HuH-7 (cell line): ENCODE data around the gene PSMA6.
"Not testable (repeated sequence)": the region's sequence is repeated elsewhere in the genome, so short reads cannot be mapped to it uniquely, and the experiment has no call there.

Experiments
- DNase-seq: peaks from one replicate; pipeline ENCODE4 v3.0.0; 2011; ENCODE audit warnings: low spot score

PSMA6 gene

GRCh38 chr14:35344107-35344807 lies 52.1 kb downstream of the PSMA6 start:
- no peak for DNase-seq

DNA sequence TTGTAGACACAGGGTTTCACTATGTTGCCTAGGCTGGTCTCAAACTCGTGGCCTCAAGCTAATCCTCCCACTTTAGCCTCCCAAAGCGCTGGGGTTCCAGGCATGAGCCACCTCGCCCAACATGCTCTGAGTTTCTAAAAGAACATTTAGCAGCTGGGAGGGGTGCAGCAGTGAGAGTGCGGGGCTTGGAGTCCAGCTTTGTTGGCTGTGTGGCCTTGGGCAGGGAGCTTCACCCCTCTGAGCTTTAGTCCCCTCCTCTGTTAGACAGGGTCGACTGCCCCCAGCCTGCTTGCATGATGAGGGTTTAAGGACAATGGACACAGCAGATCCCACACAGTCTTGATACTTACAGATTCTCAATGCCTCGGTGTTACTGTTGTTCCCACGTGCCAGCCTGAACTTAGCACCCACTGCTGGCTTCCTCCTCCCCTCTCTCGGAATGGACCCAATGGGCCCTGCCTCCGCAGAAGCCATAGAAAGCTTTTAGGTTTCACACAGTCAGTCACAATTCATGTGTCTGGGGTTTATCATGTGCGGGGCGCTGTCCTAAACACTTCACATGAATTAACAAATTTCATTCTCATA lies 54.6 kb downstream of the PSMA6 start:
- no peak for DNase-seq

DNA sequence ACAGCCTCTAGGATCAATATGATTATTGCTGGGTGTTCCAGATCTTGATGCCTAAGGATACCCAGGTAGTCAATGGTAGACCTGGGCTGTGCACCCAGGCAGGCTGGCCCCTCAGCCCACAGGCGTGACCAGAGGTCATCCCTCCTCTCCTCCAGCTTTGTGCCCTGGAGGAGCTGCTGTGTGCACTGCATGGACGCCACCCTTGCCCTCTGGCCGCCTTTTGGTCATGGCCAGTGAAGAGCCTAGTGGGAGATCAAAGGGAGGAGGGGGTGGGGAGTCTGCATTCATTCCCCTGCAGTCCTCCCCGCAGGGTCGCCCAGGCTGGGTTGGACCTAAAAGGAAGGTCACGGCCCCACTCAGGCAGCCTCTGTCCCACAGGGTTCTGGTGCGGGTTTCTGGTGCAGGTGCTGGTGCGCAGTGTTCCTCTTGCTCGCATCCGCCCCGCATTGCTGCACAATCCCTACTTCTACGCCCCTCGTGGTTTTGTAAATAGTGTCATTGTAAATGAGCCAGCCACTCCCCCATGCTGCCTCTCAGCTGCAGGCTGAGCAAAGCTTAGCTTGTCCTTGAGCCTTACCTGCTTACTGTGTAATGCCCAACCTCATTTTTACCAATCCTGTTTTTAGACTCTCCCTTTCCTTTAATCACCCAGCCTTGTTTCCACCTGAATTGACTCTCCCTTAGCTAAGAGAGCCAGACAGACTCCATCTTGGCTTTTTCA lies 55.3 kb downstream of the PSMA6 start:
- peak; percentile 45 for DNase-seq

DNA sequence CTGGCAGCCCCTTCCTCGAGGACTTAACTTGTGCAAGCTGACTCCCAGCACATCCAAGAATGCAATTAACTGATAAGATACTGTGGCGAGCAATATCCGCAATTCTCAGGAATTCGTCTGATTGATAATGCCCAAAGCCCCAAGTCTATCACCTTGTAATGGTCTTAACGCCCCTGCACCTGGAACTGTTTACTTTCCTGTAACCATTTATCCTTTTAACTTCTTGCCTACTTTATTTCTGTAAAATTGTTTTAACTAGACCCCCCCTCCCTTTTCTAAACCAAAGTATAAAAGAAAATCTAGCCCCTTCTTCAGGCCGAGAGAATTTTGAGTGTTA lies 55.8 kb downstream of the PSMA6 start:
- not testable (repeated sequence) for DNase-seq

DNA sequence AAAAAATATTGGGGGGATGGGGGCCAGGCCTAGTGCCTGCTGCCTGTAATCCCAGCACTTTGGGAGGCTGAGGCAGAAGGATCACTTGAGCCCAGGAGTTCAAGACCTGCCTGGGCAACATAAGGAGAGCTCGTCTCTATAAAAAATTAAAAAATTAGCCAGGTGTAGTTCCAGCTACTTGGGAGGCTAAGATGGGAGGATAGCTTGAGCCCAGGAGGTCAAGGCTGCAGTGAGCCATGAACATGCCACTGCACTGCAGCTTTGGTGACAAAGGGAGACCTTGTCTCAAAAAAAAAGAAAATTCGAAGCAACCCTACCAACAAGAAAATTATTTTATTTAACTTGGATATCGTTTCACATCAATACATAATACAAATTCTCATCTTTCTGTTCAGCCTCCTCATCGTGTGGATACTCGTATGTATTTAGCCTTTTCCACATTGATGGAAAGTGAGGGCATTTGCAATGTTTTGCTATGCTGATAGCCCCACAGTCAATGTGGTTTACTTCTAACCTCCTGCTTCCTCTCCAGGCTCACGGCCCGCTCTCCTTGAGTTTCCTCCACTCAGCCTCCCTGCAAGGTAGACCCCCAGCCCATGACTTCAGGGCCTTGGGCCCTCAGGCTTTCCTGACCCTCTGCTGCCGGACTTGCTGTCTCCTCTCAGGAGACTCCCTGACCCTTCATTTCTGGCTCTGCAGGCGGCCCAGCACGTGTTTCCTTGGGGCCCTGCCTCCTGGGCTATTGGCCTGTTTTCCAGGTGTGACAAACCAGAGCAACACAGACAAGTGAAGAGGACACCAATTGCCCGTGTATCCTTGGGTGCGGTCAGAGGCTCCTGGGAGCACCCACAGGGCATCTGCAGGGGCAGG lies 57.5 kb downstream of the PSMA6 start:
- no peak for DNase-seq

DNA sequence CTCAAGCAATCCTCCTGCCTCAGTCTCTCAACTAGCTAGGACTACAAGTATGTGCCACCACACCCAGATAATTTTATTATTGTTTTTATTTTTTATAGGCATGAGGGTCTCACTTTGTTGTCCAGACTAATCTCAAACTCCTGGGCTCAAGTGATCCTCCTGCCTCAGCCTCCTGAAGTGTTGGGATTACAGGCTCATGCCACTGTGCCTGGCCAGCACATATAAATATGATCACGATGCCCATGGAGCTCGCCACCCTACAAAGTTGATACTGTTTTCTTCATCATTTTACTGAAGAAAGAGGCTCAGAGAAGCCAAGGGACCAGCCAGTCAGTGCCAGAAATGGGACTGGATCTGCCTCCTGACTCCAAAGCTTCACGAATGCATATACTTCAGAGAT lies 59.3 kb downstream of the PSMA6 start:
- no peak for DNase-seq

DNA sequence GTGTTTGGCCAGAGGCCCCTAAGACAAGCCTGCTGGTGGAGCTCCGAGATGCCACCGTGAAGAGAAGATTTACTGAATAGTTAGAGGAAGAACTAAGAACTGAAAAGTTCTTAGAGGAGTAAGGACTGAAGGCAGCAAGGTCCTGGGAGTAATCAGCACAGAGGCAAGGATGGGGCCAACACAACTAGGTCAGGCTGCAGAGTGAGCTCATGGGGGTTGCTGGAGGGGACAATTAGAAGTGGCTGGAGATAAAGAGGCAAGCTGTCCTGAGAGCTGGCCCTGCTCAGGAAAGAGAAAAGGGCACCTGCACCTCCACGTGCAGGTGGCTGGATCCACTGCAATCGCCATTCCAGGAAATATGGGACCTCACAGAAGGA lies 59.7 kb downstream of the PSMA6 start:
- DNase-seq, result no peak

- DNase-seq, result no peak
Measured at GRCh38 chr14:35352274-35353233, 60.4 kb downstream of the PSMA6 start.

- no peak for DNase-seq
Measured at GRCh38 chr14:35353409-35354172, 61.4 kb downstream of the PSMA6 start.

DNA sequence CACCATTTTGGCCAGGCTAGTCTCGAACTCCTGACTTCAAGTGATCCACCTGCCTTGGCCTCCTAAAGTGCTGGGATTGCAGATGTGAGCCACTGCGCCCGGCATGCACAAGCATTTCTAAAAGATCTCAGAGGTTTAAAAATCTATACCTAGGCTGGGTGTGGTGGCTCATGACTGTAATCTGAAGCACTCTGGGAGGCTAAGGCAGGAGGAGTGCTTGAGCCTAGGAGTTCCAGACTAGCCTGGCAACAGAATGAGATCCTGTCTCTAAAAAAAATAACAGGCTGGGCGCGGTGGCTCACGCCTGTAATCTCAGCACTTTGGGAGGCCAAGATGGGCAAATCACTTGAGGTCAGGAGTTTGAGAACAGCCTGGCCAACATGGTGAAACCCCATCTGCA lies 63.1 kb downstream of the PSMA6 start:
- DNase-seq, result not testable (repeated sequence)

- peak; percentile 49 for DNase-seq
Measured at GRCh38 chr14:35355981-35356841, 64.0 kb downstream of the PSMA6 start.

- DNase-seq, result not testable (repeated sequence)
Measured at GRCh38 chr14:35359655-35360054, 67.5 kb downstream of the PSMA6 start.

GRCh38 chr14:35361141-35361480 lies 68.9 kb downstream of the PSMA6 start:
- no peak for DNase-seq

- no peak for DNase-seq
Measured at GRCh38 chr14:35362450-35362849, 70.3 kb downstream of the PSMA6 start.

- no peak for DNase-seq
Measured at GRCh38 chr14:35362911-35363374, 70.8 kb downstream of the PSMA6 start.

DNA sequence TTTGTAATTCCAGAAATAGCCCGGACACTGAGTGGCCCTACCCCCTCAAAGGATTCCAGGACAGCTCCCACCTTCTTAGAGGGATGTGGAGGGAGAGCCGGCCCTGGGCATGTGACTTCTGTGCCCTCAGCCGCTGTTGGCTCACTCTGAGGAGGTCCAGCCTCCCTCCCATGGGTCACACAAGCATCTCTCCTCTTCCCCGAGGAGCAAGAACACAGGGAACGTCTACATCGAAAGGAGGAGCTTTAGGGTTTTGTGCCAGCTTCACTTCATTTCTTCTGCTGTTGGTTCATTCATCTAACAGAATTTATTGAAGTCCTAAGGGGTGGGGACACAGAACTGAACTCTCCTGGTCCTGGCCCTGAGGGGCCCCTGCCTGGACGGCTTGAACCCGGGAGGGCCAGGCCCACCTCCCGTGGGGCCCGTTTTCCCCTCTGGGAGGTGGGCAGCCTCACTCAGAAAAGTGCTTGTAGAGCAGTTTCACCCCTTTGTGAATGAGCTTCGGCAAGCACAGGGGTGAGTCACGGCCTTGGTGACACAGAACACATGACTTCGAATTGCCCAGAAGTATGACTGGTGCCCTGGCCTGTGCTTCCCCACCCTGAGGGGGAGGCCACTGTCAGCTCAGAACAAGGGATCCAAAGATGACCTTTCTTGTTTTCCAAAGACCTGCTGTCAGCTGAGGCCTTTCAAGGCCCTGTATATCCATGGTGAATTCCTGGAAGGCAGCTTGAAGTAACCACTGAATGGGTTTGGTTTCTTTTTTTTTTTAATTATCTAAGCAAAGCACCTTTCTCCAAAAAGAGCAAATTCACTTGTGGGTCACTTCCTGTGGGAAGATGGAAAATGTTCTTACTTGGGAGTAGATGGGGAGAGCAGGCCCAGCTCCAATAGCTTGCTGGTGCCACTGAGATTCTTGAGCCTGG lies 73.2 kb downstream of the PSMA6 start:
- DNase-seq, result no peak

GRCh38 chr14:35366056-35366451 lies 73.9 kb downstream of the PSMA6 start:
- no peak for DNase-seq

GRCh38 chr14:35366521-35366976 lies 74.4 kb downstream of the PSMA6 start:
- no peak for DNase-seq

GRCh38 chr14:35367056-35367372 lies 74.8 kb downstream of the PSMA6 start:
- no peak for DNase-seq
